HuH-7 (cell line): ENCODE data around the gene SH3RF3.

ENCODE experiments used
- DNase-seq: peaks from one replicate; pipeline ENCODE4 v3.0.0; 2011; ENCODE audit warnings: low spot score

The SH3RF3 gene

DNA sequence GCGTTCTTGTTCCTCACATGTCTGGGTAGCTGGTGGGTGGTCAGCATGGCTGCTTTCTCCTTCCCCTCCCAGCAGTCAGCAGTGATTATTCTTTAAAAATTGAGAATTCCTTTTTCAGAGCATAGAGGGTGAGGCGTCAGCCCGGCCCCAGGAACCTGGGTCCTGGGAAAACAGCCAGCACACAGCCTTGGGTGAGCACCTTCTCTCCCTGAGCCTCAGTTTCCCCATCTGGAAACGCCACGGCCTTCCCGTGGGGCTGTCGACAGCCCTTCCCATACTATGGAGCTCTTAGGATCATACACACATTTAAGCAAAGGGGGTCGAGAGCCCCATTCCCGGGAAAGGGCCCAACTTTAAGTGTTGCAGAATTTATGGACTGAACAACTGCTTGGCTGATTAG is 73.5 kb downstream of the SH3RF3 start:
- DNase-seq = no peak

DNA sequence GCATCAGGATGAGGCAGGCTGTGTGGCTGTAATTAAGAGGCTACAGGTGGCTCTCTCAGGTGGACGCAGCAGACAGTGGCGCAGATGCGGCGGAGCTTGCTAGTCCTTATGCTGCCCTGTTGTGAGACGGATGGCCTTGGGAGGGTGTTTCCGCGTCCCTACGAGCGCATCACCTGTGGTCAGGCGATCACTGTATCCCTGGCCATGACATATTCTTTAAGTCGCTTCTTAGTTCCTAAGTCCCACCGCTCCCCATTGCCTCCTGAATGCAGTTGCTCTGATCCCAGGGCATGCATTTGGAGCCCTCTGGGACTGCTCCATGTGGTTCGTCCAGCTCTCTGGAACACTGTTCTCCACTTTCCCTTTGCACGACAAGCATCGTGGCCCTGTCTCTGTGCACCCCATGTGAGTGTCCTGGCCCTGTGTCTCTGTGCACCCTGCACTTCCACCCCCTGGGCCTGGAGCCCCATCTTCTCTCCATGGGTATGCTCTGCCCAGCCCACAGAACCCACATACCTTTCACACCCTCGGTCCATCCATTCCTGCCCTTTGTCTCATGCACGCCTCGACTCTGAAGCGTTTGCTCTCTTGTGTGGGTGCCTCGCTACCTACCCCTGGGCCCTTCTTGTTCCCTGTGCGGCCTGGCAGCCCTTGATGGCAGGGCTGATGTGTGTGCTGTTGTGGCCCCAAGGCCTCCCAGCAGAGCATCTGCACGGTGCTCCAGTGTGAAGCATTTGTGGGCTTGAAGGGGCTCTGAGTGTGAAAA is 74.4 kb downstream of the SH3RF3 start:
- no peak for DNase-seq

DNA sequence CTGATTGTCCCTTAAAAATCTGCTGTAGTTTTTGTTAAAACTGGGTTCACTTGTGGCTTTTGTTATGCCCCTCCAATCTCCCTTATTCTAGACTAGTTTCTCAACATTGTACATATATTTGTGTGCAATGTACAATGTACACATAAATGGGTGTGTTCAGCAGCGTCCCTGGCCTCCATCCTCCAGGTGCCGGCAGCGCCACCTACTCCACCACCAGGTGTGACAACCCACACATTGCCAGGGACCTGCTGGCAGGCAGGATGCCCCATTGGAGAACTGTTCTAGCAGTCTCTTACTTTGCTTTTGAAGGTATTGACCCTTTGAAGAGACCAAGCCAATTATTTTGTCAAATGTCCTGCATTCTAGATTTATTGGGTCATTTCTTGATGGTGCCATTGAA is 75.4 kb downstream of the SH3RF3 start:
- no peak for DNase-seq

DNA sequence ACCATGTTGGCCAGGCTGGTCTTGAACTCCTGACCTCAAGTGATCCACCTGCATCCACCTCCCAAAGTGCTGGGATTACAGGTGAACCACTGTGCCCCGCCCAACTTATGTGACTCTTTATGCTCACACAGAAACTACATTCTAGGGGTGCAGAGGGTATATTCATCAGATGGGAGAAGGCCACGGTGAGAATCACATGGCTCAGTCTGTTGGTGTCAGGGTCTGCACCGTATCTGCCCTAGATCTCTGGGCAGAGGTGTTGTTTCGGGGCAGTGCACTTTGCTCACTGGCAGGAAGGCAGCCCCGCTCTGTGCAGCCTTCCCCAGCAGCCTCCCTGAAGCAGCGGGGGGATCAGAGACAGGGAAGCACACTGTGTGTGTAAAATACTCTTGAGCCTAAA is 76.4 kb downstream of the SH3RF3 start:
- no peak for DNase-seq

DNA sequence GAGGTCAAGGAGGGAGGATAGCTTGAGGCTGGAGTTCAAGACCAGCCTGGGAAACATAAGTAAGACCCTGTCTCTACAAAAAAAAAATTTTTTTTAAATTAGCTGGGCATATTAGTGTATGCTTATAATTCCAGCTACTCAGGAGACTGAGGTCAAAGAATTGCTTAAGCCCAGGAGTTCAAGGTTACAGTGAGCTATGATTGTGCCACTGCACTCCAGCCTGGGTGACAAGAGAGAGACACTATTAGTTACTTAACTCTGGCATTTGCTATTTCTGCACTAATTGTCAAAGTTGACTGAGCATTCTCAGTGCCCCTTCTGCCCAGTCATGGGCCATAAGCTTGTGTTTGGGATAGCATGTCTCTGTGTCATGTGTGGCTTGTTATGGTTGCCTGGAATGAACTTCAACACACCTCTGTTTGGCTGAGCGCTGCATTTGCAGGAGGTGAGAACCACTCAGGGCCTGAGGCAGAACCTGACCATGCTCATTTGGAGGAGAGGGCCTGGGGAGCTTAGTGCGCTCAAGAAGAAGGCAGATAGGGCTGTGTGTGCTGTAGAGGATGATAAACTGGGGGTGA is 77.7 kb downstream of the SH3RF3 start:
- DNase-seq = no peak

- DNase-seq = no peak
Measured at GRCh38 chr2:109207176-109207575, 78.2 kb downstream of the SH3RF3 start.

DNA sequence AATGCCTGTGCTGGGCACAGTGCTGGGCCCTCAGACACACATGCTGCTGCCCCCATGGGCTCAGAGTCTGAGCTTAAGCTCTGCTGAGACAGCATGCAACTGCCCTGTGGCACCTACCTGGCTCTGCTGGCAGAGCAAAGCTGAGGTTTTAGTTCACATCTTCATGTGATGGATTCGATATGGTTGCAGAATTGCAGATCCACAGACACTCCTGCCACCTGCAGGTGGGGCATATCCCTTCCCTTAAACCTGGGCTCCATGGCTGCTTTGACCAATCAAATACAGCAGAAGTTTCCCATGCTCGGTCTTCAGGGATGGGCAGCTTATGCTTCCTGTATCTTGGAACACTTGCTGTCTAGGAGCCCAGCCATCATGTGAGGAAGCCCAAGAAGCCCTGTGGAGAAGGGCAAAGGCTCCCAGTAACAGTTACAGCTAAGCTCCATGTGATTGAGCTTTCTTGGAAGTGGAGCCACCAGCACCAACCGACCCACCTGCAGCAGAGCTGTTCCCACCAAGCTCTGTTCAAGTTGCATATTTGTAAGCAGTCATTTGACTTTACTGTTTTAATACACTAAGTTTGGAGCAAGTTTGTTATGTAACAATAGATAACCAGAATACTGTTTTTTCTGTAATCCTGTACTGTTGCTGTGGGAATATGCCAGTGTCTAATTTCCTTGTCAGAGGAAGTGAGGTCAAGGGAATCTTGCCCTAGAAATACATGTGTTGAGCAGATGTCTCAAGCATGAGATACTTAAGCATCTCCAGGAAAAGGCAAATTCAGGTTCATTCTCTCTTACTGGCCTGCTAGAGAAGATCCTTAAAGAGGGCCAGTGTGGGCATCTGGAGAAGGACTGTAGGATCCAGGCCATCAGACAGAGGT is 79.3 kb downstream of the SH3RF3 start:
- no peak for DNase-seq

- no peak for DNase-seq
Measured at GRCh38 chr2:109208951-109209335, 79.9 kb downstream of the SH3RF3 start.

DNA sequence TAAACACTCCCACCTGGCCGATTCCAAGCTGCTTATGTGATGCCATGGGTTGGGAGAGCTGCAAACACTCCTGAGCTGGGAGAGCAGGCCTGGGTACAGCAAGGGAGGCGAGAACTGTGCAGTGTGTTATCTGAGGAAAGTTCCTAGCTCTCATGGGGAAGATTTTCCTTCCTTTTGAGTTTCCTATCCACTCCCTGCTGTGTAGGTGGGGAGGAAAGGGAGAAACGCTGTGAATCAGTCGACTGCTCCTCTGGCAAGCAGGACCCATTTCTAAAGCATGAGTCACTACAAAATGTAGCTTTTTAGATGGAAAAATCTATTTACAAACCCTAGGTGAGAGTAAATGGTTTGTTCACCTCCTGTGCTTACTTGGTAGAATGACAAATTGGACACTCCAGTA is 80.4 kb downstream of the SH3RF3 start:
- no peak for DNase-seq

GRCh38 chr2:109209941-109210340 is 80.9 kb downstream of the SH3RF3 start:
- no peak for DNase-seq

GRCh38 chr2:109210431-109211200 is 81.6 kb downstream of the SH3RF3 start:
- no peak for DNase-seq

- no peak for DNase-seq
Measured at GRCh38 chr2:109211315-109211714, 82.3 kb downstream of the SH3RF3 start.

- DNase-seq = no peak
Measured at GRCh38 chr2:109212836-109213563, 84.0 kb downstream of the SH3RF3 start.

DNA sequence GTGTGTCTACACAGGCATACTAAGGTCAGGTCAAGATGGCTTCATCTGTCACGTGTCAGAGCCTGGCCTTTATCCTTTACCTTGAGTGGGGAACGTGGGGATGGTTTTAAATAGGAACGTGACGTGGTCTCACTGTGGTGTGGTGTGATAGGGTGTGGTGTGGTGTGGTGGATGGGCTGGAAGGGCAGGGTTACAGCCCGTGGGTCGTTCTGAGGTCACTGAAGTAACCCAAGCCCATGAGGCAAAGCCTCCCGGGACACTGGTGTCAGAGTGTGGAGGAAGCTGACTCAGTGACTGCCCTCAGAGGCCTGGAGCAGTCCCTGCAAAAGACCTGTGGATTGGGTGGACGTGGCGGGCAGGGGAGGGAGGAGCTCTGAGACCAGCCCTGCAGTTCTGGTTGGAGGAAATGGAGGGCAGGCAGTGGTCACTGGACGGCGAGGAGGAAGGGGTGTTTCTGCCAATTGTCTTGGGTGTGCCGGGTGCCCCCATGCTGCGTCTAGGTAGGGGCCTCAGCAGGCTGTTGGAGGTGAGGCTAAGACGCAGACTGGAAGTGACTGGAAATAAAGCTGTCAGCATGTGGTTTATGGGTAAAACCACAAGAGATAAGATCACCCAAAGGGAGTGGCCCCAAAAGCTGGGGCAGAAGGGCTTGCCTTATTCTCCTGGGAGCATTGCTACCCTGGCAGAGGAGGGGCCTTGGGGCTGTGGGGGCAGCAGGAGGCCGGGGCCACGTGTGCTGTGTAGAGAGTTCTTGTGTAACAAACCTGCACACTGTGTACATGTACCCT is 84.8 kb downstream of the SH3RF3 start:
- DNase-seq = no peak

- no peak for DNase-seq
Measured at GRCh38 chr2:109214651-109215371, 85.8 kb downstream of the SH3RF3 start.

- no peak for DNase-seq
Measured at GRCh38 chr2:109215866-109216265, 86.9 kb downstream of the SH3RF3 start.

- DNase-seq = no peak
Measured at GRCh38 chr2:109216332-109216731, 87.3 kb downstream of the SH3RF3 start.

DNA sequence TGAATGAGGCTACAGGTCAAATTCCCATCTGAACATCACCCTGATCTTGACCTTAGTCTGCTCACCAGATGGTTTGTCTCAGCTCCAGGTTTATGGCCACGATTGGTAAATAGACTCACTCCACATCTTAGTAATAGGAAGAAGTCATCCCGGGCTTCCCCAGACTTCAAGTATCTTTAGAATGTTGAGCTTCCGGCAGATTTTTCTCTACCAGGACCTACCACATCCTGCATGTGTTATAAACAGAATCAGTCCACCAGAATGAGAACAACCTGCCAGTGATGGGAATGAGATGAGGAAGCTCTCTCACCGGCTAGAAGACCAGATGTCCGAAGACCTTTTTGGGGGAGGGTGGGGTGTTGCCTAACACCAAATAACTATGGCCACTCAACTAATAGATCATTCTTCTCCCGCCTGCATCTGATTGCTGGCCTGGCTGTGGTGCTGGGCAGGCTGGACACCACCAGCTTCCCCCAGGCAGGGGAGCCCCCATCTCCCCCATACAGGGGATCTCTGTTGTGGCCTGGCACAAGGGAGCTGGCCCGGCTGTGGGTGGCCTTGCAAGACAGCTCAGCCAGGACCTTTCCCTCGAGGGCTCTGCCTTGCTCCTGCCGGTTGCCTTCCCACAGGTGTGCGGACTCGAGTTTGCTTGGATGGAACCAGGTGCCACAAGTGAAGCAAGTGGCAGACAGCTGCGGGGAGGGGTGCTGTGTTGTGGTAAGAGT is 88.5 kb downstream of the SH3RF3 start:
- DNase-seq = no peak

- DNase-seq = no peak
Measured at GRCh38 chr2:109218087-109218791, 89.2 kb downstream of the SH3RF3 start.
